ENCODE results near the gene KDM6A. TPM values are rescaled to one million over a fixed set of nuclear protein-coding genes. Genes with fewer than 3 reads are reported as not detected.

KDM6A gene
- polyA plus RNA-seq, 4 donors = 9.5 to 31.0 (median 14.4) TPM

DNA sequence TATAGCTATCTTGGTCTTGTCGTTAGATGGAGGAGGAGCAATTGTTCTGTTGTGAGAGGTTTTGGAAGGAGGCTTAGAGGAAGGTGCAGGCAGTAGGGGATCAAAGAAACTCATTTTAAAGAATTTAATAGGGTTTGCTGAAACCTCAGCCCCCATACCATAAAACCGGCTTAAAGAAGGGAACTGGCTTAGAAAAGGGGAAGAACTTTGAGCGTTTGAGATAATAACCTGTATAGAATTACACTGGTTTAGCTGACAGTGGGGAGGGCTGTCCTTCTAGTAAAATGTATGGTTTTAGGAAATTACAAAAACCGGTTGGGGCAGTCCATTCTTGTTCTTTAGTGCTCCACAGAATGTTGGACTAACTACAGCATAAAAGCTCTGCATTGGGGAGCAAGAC lies 128.1 kb downstream of the KDM6A start:
- no peak overlapping the region for H3K27ac ChIP-seq (ENCODE audit: low read depth in 1 of 3, low read length in 2 of 3)
- 59 to 84% (median 73%) methylated on average over 4 of the region's 4 CpGs for WGBS, 3 donors
- DNase-seq (no peak), FAIRE-seq (no peak)
- H3K4me1 ChIP-seq (ENCODE audit: control insufficient read depth in 3 of 3, insufficient read depth in 2 of 3, low read depth in 1 of 3, low read length in 2 of 3) = peaks cover 0 to under 1% (median 0%) of the 10 kb centered on the region in 3 donors
- no peaks in the 10 kb centered on the region for H3K36me3 ChIP-seq (ENCODE audit: control insufficient read depth in 3 of 3, insufficient read depth in 2 of 3, low read depth in 1 of 3, low read length in 3 of 3)
- H3K27me3 ChIP-seq (ENCODE audit: control insufficient read depth in 3 of 3, insufficient read depth in 3 of 3, low read length in 3 of 3) = no peaks in the 10 kb centered on the region
- H3K9me3 ChIP-seq (ENCODE audit: control insufficient read depth in 2 of 2, insufficient read depth in 1 of 2, low read depth in 1 of 2, low read length in 1 of 2) = no peaks in the 10 kb centered on the region
- no peak overlapping the region for H3K4me3 ChIP-seq (ENCODE audit: low read depth in 1 of 3, low read length in 3 of 3)

DNA sequence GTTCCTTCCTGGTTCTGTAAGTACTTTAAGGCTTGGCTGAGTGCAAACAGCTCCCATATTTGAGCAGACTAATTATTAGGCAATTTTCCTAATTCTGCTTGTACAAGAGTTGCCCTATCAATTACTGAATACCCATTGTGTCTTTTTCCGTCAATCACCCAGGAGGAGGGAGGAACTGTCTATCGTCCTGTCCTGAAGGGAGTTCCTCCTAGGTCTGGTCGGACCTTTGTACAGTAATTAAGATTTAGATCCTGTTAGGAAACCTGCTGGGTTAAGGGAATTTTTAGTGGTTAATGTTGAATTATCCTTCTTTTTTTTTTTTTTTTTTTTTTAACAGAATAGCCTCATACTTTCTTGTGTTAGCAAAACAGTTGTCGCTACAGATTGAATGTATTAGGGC lies 130.1 kb downstream of the KDM6A start:
- FAIRE-seq (peak; percentile 75), DNase-seq (peak; percentile 27 to 46)
- Histone ChIP-seq H3K4me3 (ENCODE audit: low read depth in 1 of 3, low read length in 3 of 3) (no peak overlapping the region), H3K4me1 (ENCODE audit: control insufficient read depth in 3 of 3, insufficient read depth in 2 of 3, low read depth in 1 of 3, low read length in 2 of 3) (no peaks in the 10 kb centered on the region), H3K36me3 (ENCODE audit: control insufficient read depth in 3 of 3, insufficient read depth in 2 of 3, low read depth in 1 of 3, low read length in 3 of 3) (no peaks in the 10 kb centered on the region), H3K9me3 (ENCODE audit: control insufficient read depth in 2 of 2, insufficient read depth in 1 of 2, low read depth in 1 of 2, low read length in 1 of 2) (peaks cover 0 to 10% of the 10 kb centered on the region in 2 donors), H3K27ac (ENCODE audit: low read depth in 1 of 3, low read length in 2 of 3) (no peak overlapping the region), H3K27me3 (ENCODE audit: control insufficient read depth in 3 of 3, insufficient read depth in 3 of 3, low read length in 3 of 3) (no peaks in the 10 kb centered on the region)
- 13 to 60% (median 52%) methylated on average over 3 to 4 of the region's 4 CpGs for WGBS, 3 donors

DNA sequence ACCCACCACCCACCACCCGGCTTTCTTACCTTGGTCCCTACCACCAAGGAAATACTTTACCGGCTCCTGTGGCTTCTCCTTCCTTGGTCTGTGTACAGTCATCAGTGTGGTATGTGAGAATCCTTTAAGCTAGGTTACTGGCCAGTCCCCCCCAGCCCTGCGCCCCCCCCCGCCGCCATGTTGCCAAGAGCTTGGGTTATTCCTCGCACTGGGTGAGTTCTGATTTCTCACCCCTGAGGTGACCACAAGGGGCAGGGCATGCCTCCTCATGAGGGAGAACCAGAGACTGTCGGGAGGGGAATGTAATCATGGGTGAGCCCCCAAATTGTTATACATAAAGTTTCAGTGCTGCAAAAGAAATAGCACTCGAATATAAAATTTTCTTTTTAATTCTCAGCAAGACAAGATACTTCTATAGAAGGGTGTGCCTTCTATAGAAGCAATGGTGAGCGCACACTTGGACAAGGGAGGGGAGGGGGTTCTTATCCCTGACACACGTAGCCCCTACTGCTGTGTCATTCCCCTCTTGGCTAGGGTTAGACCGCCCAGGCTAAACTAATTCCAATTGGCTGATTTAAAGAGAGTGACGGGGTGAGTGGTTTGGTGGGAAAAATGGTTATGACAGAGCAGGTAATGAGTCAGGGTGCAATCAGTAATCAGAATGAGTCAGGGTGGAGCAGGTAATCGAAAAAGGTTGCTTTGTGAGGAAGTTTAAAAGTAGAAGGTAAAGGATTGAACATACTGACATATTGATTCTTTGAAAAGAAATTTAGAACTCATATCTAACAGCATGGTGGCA lies 133.2 kb downstream of the KDM6A start:
- DNase-seq = no peak
- Histone ChIP-seq H3K36me3 (ENCODE audit: control insufficient read depth in 3 of 3, insufficient read depth in 2 of 3, low read depth in 1 of 3, low read length in 3 of 3) (no peaks in the 10 kb centered on the region), H3K9me3 (ENCODE audit: control insufficient read depth in 2 of 2, insufficient read depth in 1 of 2, low read depth in 1 of 2, low read length in 1 of 2) (peaks cover 0 to 10% of the 10 kb centered on the region in 2 donors), H3K27ac (ENCODE audit: low read depth in 1 of 3, low read length in 2 of 3) (no peak overlapping the region), H3K27me3 (ENCODE audit: control insufficient read depth in 3 of 3, insufficient read depth in 3 of 3, low read length in 3 of 3) (no peaks in the 10 kb centered on the region), H3K4me3 (ENCODE audit: low read depth in 1 of 3, low read length in 3 of 3) (no peak overlapping the region), H3K4me1 (ENCODE audit: control insufficient read depth in 3 of 3, insufficient read depth in 2 of 3, low read depth in 1 of 3, low read length in 2 of 3) (no peaks in the 10 kb centered on the region)
- WGBS, 3 donors = 92% methylated on average over 8 to 12 of the region's 13 CpGs
- no peak for FAIRE-seq

DNA sequence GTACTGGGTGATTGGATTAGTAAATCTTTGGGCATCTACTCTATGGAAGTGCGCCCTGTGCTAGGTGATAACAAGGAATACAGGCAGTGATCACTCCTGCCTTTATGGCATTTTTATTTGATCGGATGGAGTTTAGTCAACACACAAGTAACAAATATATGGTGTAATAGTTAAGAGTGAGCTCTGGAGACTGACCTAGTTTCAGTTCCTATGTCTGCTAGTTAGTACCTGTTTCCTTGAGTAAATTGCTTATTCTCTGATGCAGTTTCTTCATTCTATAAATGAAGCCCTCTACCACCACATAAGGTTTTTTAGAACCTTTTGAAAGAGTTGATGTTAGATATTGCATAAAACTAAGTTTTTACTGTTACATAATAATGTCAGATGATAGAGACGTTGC lies 134.6 kb downstream of the KDM6A start:
- no peak overlapping the region for H3K27ac ChIP-seq (ENCODE audit: low read depth in 1 of 3, low read length in 2 of 3)
- no peak overlapping the region for H3K4me3 ChIP-seq (ENCODE audit: low read depth in 1 of 3, low read length in 3 of 3)
- no peaks in the 10 kb centered on the region for H3K27me3 ChIP-seq (ENCODE audit: control insufficient read depth in 3 of 3, insufficient read depth in 3 of 3, low read length in 3 of 3)
- peaks cover 0 to 10% of the 10 kb centered on the region in 2 donors for H3K9me3 ChIP-seq (ENCODE audit: control insufficient read depth in 2 of 2, insufficient read depth in 1 of 2, low read depth in 1 of 2, low read length in 1 of 2)
- DNase-seq = no peak
- no peaks in the 10 kb centered on the region for H3K4me1 ChIP-seq (ENCODE audit: control insufficient read depth in 3 of 3, insufficient read depth in 2 of 3, low read depth in 1 of 3, low read length in 2 of 3)
- no peak for FAIRE-seq
- H3K36me3 ChIP-seq (ENCODE audit: control insufficient read depth in 3 of 3, insufficient read depth in 2 of 3, low read depth in 1 of 3, low read length in 3 of 3) = peaks cover 0 to 4% (median 0%) of the 10 kb centered on the region in 3 donors
- 82 to 87% (median 87%) methylated on average over 3 of the region's 3 CpGs for whole genome bisulfite sequencing, 3 donors

DNA sequence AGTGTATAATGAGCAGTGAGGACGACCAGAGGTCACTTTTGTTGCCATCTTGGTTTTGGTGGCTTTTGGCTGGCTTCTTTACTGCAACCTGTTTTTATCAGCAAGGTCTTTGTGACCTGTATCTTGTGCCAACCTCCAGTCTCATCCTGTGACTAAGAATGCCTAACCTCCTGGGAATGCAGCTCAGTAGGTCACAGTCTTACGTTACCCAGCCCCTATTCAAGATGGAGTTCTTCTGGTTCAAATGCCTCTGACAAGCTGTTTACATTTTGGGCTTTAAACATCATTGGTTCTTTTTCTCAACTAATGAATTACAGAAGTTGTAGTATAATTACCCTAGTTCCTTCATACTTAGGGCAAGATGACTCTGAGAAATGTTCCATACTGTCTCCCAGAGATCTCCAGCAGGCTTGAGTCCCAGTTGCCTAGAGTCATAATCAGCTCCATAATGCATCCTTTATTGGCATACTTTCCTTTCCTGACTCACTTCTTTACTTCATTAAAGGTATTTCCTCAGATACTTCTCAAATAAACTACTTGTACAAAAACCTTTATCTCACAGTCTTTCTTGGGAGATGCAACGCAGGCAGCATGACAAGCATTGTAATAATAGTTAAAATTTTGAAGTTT lies 136.5 kb downstream of the KDM6A start:
- H3K27me3 ChIP-seq (ENCODE audit: control insufficient read depth in 3 of 3, insufficient read depth in 3 of 3, low read length in 3 of 3) = no peaks in the 10 kb centered on the region
- H3K4me1 ChIP-seq (ENCODE audit: control insufficient read depth in 3 of 3, insufficient read depth in 2 of 3, low read depth in 1 of 3, low read length in 2 of 3) = no peaks in the 10 kb centered on the region
- H3K36me3 ChIP-seq (ENCODE audit: control insufficient read depth in 3 of 3, insufficient read depth in 2 of 3, low read depth in 1 of 3, low read length in 3 of 3) = peaks cover 0 to 4% (median 0%) of the 10 kb centered on the region in 3 donors
- WGBS, 3 donors = 87 to 91% (median 88%) methylated on average over 3 of the region's 3 CpGs
- no peak overlapping the region for H3K4me3 ChIP-seq (ENCODE audit: low read depth in 1 of 3, low read length in 3 of 3)
- DNase-seq = no peak
- no peak for FAIRE-seq
- H3K27ac ChIP-seq (ENCODE audit: low read depth in 1 of 3, low read length in 2 of 3) = no peak overlapping the region
- peaks cover 0 to 10% of the 10 kb centered on the region in 2 donors for H3K9me3 ChIP-seq (ENCODE audit: control insufficient read depth in 2 of 2, insufficient read depth in 1 of 2, low read depth in 1 of 2, low read length in 1 of 2)

DNA sequence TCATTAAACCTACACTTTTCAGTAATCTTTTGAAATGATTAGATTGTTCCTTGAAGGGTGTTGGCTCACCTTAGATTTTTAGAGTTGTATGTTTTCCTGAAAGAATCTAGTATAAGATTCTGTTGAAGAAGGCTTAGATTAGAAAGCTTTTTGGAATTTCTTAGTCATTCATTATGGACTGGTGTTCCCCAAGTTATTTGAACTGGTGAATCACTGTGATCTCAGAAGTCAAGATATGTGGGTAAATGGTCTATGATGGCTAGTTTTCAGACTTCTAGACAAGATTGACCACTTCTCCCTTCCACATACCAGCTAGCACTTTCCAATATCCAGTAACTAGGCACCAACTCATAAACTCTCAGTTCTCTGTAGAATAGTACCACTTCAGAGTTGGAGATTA lies 138.1 kb downstream of the KDM6A start:
- FAIRE-seq (no peak), DNase-seq (no peak)
- Histone ChIP-seq H3K4me3 (ENCODE audit: low read depth in 1 of 3, low read length in 3 of 3) (no peak overlapping the region), H3K27ac (ENCODE audit: low read depth in 1 of 3, low read length in 2 of 3) (no peak overlapping the region), H3K4me1 (ENCODE audit: control insufficient read depth in 3 of 3, insufficient read depth in 2 of 3, low read depth in 1 of 3, low read length in 2 of 3) (no peaks in the 10 kb centered on the region), H3K27me3 (ENCODE audit: control insufficient read depth in 3 of 3, insufficient read depth in 3 of 3, low read length in 3 of 3) (no peaks in the 10 kb centered on the region), H3K9me3 (ENCODE audit: control insufficient read depth in 2 of 2, insufficient read depth in 1 of 2, low read depth in 1 of 2, low read length in 1 of 2) (peaks cover 0 to 10% of the 10 kb centered on the region in 2 donors), H3K36me3 (ENCODE audit: control insufficient read depth in 3 of 3, insufficient read depth in 2 of 3, low read depth in 1 of 3, low read length in 3 of 3) (peaks cover 0 to 4% (median 0%) of the 10 kb centered on the region in 3 donors)

DNA sequence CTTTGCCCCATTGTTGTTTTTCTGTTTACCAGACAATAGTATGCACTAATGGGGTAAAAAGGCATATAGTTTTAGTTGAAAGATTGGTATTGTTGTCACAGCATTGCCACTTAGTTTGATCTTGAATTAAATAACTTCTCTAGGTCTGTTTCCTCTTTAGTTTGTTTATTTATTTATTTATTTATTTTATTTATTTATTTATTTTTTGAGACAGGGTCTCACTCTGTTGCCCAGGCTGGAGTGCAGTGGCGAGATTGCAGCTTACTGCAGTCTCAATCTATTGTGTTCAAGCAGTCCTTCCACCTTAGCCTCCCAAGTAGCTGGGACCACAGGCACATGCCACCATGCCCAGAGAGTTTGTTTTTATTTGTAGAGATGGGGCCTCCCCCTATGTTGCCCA lies 138.6 kb downstream of the KDM6A start:
- DNase-seq (no peak), FAIRE-seq (no peak)
- Histone ChIP-seq H3K4me3 (ENCODE audit: low read depth in 1 of 3, low read length in 3 of 3) (no peak overlapping the region), H3K9me3 (ENCODE audit: control insufficient read depth in 2 of 2, insufficient read depth in 1 of 2, low read depth in 1 of 2, low read length in 1 of 2) (peaks cover 0 to 5% of the 10 kb centered on the region in 2 donors), H3K4me1 (ENCODE audit: control insufficient read depth in 3 of 3, insufficient read depth in 2 of 3, low read depth in 1 of 3, low read length in 2 of 3) (no peaks in the 10 kb centered on the region), H3K36me3 (ENCODE audit: control insufficient read depth in 3 of 3, insufficient read depth in 2 of 3, low read depth in 1 of 3, low read length in 3 of 3) (peaks cover 0 to 4% (median 0%) of the 10 kb centered on the region in 3 donors), H3K27me3 (ENCODE audit: control insufficient read depth in 3 of 3, insufficient read depth in 3 of 3, low read length in 3 of 3) (no peaks in the 10 kb centered on the region), H3K27ac (ENCODE audit: low read depth in 1 of 3, low read length in 2 of 3) (no peak overlapping the region)
- 100% methylated on average over 1 of the region's 1 CpG for WGBS, 3 donors

DNA sequence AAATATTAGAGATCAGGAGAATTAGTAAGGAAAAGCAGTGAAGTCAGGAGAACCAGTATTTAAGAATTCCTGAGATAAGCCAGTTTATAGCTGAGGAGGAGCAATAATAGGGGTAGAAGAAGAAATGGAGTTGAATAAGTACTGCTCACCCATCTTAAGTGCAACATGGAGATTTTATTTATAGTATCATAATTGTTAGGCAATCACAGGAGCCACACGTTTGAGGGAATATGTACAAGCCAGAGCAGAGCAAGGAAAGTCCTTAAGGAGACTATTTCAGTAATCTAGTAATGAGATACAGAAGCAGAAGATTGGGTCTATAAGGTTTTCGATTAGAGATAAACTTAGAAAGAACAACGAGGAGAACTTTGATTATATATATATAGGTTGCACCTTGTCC lies 145.0 kb downstream of the KDM6A start:
- no peak for FAIRE-seq
- 18 to 54% (median 41%) methylated on average over 3 of the region's 3 CpGs for WGBS, 3 donors

More for the DNA sequence above, 145.0 kb downstream of the KDM6A start:
- no peak overlapping the region for H3K27ac ChIP-seq (ENCODE audit: low read depth in 1 of 3, low read length in 2 of 3)
- H3K9me3 ChIP-seq (ENCODE audit: control insufficient read depth in 2 of 2, insufficient read depth in 1 of 2, low read depth in 1 of 2, low read length in 1 of 2) = no peaks in the 10 kb centered on the region
- DNase-seq = peak in 1 of 2 donors; percentile 14
- peaks cover 0 to 4% (median 0%) of the 10 kb centered on the region in 3 donors for H3K4me1 ChIP-seq (ENCODE audit: control insufficient read depth in 3 of 3, insufficient read depth in 2 of 3, low read depth in 1 of 3, low read length in 2 of 3)
- H3K27me3 ChIP-seq (ENCODE audit: control insufficient read depth in 3 of 3, insufficient read depth in 3 of 3, low read length in 3 of 3) = no peaks in the 10 kb centered on the region
- peaks cover 0 to 2% (median 0%) of the 10 kb centered on the region in 3 donors for H3K36me3 ChIP-seq (ENCODE audit: control insufficient read depth in 3 of 3, insufficient read depth in 2 of 3, low read depth in 1 of 3, low read length in 3 of 3)
- H3K4me3 ChIP-seq (ENCODE audit: low read depth in 1 of 3, low read length in 3 of 3) = no peak overlapping the region
